OCI-LY1 (cell line): Measurements from ENCODE around the gene DOCK1.

Experiments used
- H2AFZ ChIP-seq: fragments of 200-600 bp; sonication (generic), shearing (Covaris generic); 2 replicates; pipeline ENCODE4 v1.6.0; 2014; ENCODE audit warnings: antibody characterized with exemption, mild to moderate bottlenecking, low read length
- H3F3A ChIP-seq: fragments of 200-600 bp; sonication (generic), shearing (Covaris generic); 2 replicates; pipeline ENCODE4 v1.6.0; 2014; ENCODE audit warnings: mild to moderate bottlenecking, antibody characterized with exemption, low read length, moderate library complexity; ENCODE audit not compliant: insufficient read depth
- H3K27ac ChIP-seq: fragments of 200-600 bp; sonication (generic); 2 replicates; pipeline ENCODE4 v1.5.1; 2014; ENCODE audit warnings: low read length, mixed run types, mild to moderate bottlenecking, low read depth; ENCODE audit not compliant: poor library complexity, severe bottlenecking
- H3K27me3 ChIP-seq: fragments of 200-600 bp; sonication (generic); 2 replicates; pipeline ENCODE4 v1.6.0; 2014; ENCODE audit warnings: antibody characterized with exemption, mild to moderate bottlenecking, low read length, moderate library complexity; ENCODE audit not compliant: insufficient read depth
- H3K36me3 ChIP-seq: fragments of 200-600 bp; sonication (generic); 2 replicates; pipeline ENCODE4 v1.6.1; 2014; ENCODE audit warnings: mild to moderate bottlenecking, antibody characterized with exemption, low read length, moderate library complexity, mixed read lengths; ENCODE audit not compliant: insufficient read depth
- H3K4me1 ChIP-seq: fragments of 200-600 bp; sonication (generic); 2 replicates; pipeline ENCODE4 v1.5.1; 2014; ENCODE audit warnings: mild to moderate bottlenecking, low read length, moderate library complexity; ENCODE audit not compliant: insufficient read depth, severe bottlenecking
- H3K4me2 ChIP-seq: fragments of 200-600 bp; sonication (generic), shearing (Covaris generic); 2 replicates; pipeline ENCODE4 v1.6.1; 2014; ENCODE audit warnings: low read length
- H3K4me3 ChIP-seq: fragments of 200-600 bp; sonication (generic); 2 replicates; pipeline ENCODE4 v1.5.1; 2014; ENCODE audit warnings: low read length, low read depth, mild to moderate bottlenecking, mixed read lengths; ENCODE audit not compliant: poor library complexity, severe bottlenecking
- H3K79me2 ChIP-seq: fragments of 200-600 bp; shearing (Covaris generic); 2 replicates; pipeline ENCODE4 v1.6.1; 2016; ENCODE audit warnings: mixed run types, low read length, mixed read lengths; ENCODE audit not compliant: insufficient read depth
- H3K9ac ChIP-seq: fragments of 200-600 bp; sonication (generic), shearing (Covaris generic); 2 replicates; pipeline ENCODE4 v1.6.1; 2014; ENCODE audit warnings: mild to moderate bottlenecking, low read length, mixed read lengths
- H3K9me2 ChIP-seq: fragments of 200-600 bp; sonication (generic), shearing (Covaris generic); 2 replicates; pipeline ENCODE4 v1.6.1; 2014; ENCODE audit warnings: low read depth, mild to moderate bottlenecking, low read length, mixed read lengths
- H3K9me3 ChIP-seq: fragments of 200-600 bp; shearing (Covaris generic); 2 replicates; pipeline ENCODE4 v1.6.1; 2014; ENCODE audit warnings: low read length, mixed read lengths
- H4K20me1 ChIP-seq: fragments of 200-600 bp; sonication (generic), shearing (Covaris generic); 2 replicates; pipeline ENCODE4 v1.6.0; 2016; ENCODE audit warnings: mild to moderate bottlenecking, low read length; ENCODE audit not compliant: insufficient read depth
- CTCF ChIP-seq: fragments of 200-600 bp; sonication (generic), shearing (Covaris generic); IDR thresholded peaks from 2 replicates; pipeline ENCODE4 v1.5.1; 2017; ENCODE audit warnings: mild to moderate bottlenecking, antibody characterized with exemption, low read length, moderate library complexity, mixed read lengths
- EZH2 ChIP-seq: fragments of 200-600 bp; sonication (generic), shearing (Covaris generic); IDR thresholded peaks from 2 replicates; pipeline ENCODE4 v1.8.0; 2017; ENCODE audit warnings: borderline replicate concordance, mixed run types, mild to moderate bottlenecking, antibody characterized with exemption, low read length, moderate library complexity, mixed read lengths

The DOCK1 gene

GRCh38 chr10:127020260-127020659 lies 115.0 kb downstream of the DOCK1 start:
- Histone ChIP-seq H2AFZ (no peak overlapping the region), H3K9me2 (no peaks in the 10 kb centered on the region), H3K4me2 (no peak overlapping the region), H3K9me3 (no peaks in the 10 kb centered on the region), H3K27me3 (no peaks in the 10 kb centered on the region), H3K79me2 (no peaks in the 10 kb centered on the region), H3K9ac (no peak overlapping the region), H3K36me3 (no peaks in the 10 kb centered on the region), H4K20me1 (no peaks in the 10 kb centered on the region), H3K4me3 (no peak overlapping the region), H3K27ac (no peak overlapping the region), H3F3A (no peaks in the 10 kb centered on the region), H3K4me1 (no peaks in the 10 kb centered on the region)
- TF ChIP-seq EZH2 (no peak), CTCF (no peak)

GRCh38 chr10:127021801-127022200 lies 116.6 kb downstream of the DOCK1 start:
- H3K4me3 ChIP-seq = no peak overlapping the region
- H3K27ac ChIP-seq = no peak overlapping the region
- H3K27me3 ChIP-seq = no peaks in the 10 kb centered on the region
- no peaks in the 10 kb centered on the region for H3K9me2 ChIP-seq
- no peaks in the 10 kb centered on the region for H3F3A ChIP-seq
- H3K79me2 ChIP-seq = no peaks in the 10 kb centered on the region
- H3K36me3 ChIP-seq = no peaks in the 10 kb centered on the region
- no peaks in the 10 kb centered on the region for H4K20me1 ChIP-seq
- H3K4me1 ChIP-seq = no peaks in the 10 kb centered on the region
- no peak overlapping the region for H3K4me2 ChIP-seq
- no peaks in the 10 kb centered on the region for H3K9me3 ChIP-seq
- no peak overlapping the region for H2AFZ ChIP-seq
- TF ChIP-seq EZH2 (no peak), CTCF (no peak)
- H3K9ac ChIP-seq = no peak overlapping the region

- Histone ChIP-seq H4K20me1 (no peaks in the 10 kb centered on the region), H3K27me3 (no peaks in the 10 kb centered on the region), H3K9me2 (no peaks in the 10 kb centered on the region), H3F3A (no peaks in the 10 kb centered on the region), H3K79me2 (no peaks in the 10 kb centered on the region), H2AFZ (no peak overlapping the region), H3K4me1 (no peaks in the 10 kb centered on the region), H3K4me2 (no peak overlapping the region), H3K27ac (no peak overlapping the region), H3K4me3 (no peak overlapping the region), H3K36me3 (no peaks in the 10 kb centered on the region), H3K9ac (no peak overlapping the region), H3K9me3 (no peaks in the 10 kb centered on the region)
- TF ChIP-seq EZH2 = no peak
Measured at GRCh38 chr10:127024685-127025435, 119.6 kb downstream of the DOCK1 start.

GRCh38 chr10:127027786-127028185 lies 122.6 kb downstream of the DOCK1 start:
- TF ChIP-seq CTCF = no peak
- no peak for TF ChIP-seq EZH2
- no peaks in the 10 kb centered on the region for H3K4me1 ChIP-seq
- H3K9me2 ChIP-seq = no peaks in the 10 kb centered on the region
- no peak overlapping the region for H3K4me3 ChIP-seq
- no peak overlapping the region for H3K9ac ChIP-seq
- peaks cover 4% of the 10 kb centered on the region for H3K27me3 ChIP-seq
- H3F3A ChIP-seq = no peaks in the 10 kb centered on the region
- H3K4me2 ChIP-seq = no peak overlapping the region
- H3K27ac ChIP-seq = no peak overlapping the region
- H3K36me3 ChIP-seq = no peaks in the 10 kb centered on the region
- no peaks in the 10 kb centered on the region for H3K79me2 ChIP-seq
- H4K20me1 ChIP-seq = no peaks in the 10 kb centered on the region
- H2AFZ ChIP-seq = no peak overlapping the region
- no peaks in the 10 kb centered on the region for H3K9me3 ChIP-seq
